GM18861 (cell line): ENCODE data around the gene KCNIP1.
"Not testable (repeated sequence)": the region's sequence is repeated elsewhere in the genome, so short reads cannot be mapped to it uniquely, and the experiment has no call there.

Source experiments
- ATAC-seq: cut with Tn5 transposase; IDR thresholded peaks from one replicate; pipeline ENCODE4 v1.9.1; 2021; ENCODE audit not compliant: unreplicated experiment

Gene KCNIP1

DNA sequence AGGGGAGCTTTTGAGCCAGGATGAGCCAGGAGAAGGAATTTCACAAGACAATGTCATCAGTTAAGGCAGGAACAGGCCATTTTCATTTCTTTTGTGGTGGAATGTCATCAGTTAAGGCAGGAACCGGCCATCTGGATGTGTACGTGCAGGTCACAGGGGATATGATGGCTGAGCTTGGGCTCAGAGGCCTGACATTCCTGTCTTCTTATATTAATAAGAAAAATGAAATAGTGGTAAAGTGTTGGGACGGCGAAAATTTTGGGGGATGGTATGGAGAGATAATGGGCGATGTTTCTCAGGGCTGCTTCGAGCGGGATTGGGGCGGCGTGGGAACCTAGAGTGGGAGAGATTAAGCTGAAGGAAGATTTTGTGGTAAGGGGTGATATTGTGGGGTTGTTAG is 258.5 kb downstream of the KCNIP1 start:
- not testable (repeated sequence) for ATAC-seq

DNA sequence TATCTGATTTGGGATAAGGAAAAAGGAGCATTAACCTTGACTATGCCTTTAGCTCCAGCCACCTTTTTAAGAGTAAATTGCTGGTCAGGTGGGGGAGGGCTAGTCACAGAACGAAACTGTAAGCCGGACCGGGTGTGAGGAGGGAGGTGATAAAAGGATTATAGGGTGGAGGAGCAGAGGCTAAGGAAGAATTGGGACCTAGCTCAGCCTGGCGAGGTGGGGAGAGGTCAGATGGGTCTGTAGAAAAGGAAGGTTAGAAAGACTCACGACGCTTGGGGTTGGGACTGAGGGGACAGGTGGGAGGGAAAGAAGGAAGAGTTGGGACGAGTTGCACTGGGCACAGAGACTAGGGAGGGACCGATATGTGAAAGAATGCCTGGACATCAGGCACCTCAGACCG is 262.0 kb downstream of the KCNIP1 start:
- ATAC-seq: not testable (repeated sequence)

DNA sequence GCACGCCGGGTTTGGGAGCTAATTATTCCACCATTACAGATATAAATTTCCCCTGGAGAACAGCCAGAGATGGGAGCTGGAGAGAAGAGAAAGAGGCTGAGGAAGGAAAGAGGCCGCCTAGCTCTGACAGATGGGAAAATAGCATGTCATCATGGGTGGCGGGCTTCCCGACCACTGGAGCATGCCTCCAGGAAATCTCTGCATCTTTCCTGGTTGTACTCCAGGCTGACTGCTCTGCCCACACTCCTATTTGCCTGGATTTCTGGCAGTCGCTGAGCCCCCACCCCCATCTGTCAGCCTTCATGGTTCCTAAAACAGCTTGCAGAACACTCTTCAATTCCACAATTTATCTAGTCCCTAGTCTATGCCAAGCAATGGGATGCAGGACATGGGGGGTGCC is 265.4 kb downstream of the KCNIP1 start:
- no peak for ATAC-seq

DNA sequence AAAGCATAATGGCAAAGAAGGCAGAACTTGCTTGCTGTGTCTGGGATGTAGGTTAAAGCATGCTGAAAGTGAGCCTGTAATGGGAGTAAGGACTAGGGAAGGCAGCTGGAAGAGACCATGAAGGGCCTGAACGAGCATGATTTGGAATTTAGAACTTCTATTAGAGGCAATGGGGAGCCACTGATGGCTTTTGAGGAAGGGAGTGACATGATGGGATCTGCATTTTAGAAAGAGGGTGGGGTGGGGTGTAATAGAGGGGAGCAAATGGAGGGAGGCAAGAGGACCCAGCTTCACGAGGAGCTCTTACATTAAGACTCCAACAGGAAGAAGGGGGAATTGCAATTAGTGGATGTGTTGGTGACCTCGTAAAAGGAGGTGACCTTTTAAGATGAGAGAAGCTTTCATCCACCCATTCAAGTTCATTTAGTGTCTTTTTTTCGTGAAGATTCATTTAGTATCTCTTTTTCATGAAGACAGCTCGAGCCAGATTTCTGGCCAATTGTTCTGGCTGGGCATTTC is 266.1 kb downstream of the KCNIP1 start:
- no peak for ATAC-seq

DNA sequence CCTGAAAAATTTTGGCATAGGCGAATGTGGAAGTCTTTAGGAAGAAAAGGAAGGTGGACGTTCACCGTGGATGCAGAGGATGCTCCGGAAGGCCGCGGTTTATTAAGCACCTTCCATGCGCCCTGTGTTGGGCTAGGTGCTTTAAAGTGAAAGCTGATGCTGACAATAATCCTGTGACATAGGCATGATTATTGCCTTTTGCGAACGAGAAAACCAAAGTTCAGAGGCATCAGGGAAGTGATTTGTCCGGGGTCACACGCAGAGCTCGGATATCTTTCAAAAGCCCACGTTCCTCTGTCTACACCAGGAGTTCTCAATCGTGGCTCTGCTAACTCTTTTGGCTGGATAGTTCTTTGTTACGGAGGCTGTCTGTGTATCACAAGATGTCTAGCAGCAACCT is 267.7 kb downstream of the KCNIP1 start:
- ATAC-seq: no peak

DNA sequence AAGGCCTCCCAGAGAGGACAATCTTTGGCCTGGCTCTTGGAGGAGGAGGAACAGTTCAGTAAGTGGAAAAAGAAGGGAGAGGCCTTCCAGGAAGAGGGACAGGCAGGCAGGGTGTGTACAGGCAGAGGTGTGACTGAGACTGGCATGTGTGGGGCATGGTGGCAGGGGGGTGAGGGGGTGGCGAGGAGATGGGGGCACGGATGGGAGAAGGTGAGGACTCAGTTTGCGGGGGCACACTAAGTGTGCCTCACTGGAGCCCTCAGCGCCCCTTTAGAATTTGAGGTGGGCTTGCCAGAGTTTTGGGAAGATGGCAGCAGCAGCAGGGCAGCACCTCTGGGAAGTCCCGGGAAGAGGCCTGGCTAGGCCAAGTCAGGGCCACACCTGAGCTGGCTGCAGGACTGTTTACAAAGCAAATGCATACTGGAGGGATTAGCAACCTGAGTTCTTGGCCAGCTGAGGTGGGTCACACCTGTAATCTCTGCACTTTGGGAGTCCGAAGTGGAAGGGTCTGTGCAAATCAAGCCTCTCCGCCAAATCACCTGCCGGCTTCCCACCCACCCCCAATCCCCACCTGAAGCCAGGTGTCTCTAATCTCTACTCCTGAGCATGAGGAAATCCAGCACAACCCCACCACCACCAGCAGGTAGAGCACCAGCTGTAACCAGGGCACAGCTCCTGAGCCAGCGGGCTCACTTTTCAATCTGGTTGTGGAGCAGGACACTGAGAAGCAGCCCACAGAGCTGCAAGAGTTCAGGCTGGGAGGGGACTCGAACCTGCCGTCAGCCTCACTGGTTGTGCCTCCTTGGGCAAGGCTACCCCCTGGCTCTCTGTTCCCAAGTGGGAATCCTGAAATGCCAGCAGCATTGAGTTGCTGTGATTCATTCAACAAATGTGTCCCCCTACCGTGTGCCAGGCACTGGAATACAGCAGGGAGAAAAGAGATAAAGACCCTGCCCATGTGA is 269.5 kb downstream of the KCNIP1 start:
- no peak for ATAC-seq

DNA sequence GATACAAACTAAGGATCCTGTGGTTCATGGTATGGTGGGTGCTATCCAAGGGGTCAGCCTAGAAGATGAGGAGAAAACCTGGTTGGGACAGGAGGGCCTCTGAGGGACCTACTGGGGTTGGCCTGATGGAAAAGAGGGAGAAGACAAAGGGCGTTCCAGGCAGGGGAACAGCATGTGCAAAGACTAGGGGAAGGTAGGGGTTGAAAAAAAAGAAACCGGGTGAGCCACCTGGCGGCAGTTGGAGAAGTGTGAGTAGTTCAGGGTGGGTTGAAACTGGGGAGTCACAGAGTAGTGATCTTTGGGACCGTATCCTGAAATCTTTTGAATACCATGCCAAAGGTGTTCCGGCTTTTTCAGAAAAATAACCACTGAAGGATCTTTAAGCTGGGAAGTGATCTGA is 271.0 kb downstream of the KCNIP1 start:
- no peak for ATAC-seq

DNA sequence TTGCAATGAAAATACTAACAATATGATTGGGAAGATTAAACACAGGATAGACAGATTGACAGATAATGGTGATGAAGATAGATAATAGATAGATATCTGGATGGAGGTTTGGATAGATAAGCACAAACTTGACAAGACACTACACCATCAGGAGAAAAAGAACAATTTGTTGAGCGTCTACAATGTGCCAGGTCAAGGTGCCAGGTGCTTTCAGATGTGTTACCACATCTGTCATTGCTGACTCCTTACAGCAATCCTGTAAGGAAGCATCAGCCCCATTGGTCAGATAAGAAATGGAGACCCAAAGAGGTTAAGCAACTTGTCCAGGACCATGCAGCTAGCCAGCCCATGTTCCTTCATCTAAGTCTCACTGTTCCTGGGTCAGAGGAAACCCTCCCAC is 278.1 kb downstream of the KCNIP1 start:
- no peak for ATAC-seq

DNA sequence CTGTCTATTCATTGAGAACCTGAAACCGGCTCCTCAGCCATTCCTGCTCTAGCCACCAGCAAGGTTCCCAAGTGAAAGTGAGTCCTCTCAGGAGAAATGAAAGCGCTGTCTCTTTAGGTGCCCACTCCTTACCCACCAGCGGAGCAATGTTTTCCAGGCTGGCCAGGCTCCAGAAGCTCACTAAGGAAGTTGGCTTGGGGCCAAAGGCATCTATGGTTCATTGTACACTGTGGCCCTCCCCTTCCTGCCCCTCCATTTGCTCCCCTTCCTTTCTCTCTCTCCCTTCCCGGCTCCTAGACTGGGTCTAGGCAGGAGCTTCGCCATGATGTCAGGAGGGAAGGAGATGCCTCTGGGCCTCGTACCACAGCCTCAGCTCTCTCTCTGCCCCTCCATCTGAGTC is 278.6 kb downstream of the KCNIP1 start:
- no peak for ATAC-seq

DNA sequence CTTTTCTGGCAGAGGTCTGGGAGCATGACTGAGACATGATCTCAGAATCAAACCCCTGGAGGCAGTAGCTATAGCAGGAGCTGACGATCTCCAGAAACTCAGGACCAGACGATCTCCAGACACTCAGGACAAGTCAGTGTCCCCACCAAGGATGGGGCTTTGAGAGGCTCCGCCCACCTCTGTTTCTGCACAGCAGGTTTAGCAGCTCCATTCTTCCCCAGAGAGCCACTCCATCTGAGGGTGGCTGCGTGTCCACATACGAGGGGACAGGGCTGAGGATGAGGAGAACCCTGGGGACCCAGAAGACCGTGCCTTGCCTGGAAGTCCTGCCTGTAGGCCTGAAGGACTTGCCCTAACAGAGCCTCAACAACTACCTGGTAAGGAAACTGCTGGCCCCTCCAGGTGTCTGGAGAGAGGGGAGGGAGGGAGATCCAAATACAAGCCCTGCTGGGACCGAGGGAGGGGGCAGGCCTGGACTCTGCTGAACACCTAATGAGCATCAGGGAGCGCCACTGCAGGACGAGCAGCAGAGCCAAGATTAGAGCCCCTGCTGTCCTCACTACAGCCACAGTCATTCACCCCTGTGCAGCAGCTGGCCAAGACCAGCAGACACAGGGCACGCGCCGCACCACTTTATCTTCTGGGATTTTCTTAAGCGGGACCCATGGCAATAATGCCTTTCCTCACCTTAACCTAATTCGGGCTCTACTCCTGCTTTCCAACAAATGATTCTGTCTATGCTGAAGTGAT is 279.9 kb downstream of the KCNIP1 start, which contains the start of gene GABRP:
Gene GABRP, plus strand, starts transcription at position 228 of the 750 bp plus-strand sequence. CDS start 4,891 bp downstream, outside the sequence.
- ATAC-seq: no peak

DNA sequence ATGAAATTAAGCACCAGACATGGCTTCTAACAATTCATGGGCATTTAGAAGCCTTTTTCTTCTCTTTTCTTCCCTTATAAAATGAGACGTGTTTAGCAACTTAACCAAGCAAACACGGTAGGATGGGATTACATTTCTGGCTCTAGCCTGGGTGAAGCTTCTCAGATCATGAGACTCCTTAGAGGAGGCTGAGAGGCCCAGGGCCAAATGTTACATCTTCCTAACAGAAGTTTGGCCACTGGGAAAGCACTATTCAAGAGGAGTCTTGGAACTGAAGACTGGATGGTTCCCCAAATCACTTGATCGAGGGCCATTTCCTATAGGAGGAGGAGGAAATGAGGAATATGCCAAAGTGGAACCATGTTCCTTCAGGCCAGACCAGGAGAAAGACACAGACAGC is 281.6 kb downstream of the KCNIP1 start:
- ATAC-seq: no peak
